ENCODE data around the gene C22orf15. TPM values are rescaled to one million over a fixed set of nuclear protein-coding genes. Genes with fewer than 3 reads are reported as not detected.
"Not testable (repeated sequence)": the region's sequence is repeated elsewhere in the genome, so short reads cannot be mapped to it uniquely, and the experiment has no call there.

Gene C22orf15
- total RNA-seq = not detected
- long read RNA-seq = 0 reads

- DNase-seq (ENCODE audit: low spot score) = no peak
Measured at GRCh38 chr22:23762842-23763578, at the start of gene C22orf15. C22orf15 (plus strand) TSS chr22:23762990; CDS start chr22:23763307, 317 bp downstream.

- peak; percentile 62 for DNase-seq (ENCODE audit: low spot score)
Measured at GRCh38 chr22:23713696-23714595, 48.8 kb upstream of the C22orf15 start.

- DNase-seq (ENCODE audit: low spot score) = peak; percentile 87
Measured at GRCh38 chr22:23714596-23715578, 47.9 kb upstream of the C22orf15 start.

GRCh38 chr22:23715806-23716375 lies 46.9 kb upstream of the C22orf15 start:
- DNase-seq (ENCODE audit: low spot score) = peak; percentile 77

DNA sequence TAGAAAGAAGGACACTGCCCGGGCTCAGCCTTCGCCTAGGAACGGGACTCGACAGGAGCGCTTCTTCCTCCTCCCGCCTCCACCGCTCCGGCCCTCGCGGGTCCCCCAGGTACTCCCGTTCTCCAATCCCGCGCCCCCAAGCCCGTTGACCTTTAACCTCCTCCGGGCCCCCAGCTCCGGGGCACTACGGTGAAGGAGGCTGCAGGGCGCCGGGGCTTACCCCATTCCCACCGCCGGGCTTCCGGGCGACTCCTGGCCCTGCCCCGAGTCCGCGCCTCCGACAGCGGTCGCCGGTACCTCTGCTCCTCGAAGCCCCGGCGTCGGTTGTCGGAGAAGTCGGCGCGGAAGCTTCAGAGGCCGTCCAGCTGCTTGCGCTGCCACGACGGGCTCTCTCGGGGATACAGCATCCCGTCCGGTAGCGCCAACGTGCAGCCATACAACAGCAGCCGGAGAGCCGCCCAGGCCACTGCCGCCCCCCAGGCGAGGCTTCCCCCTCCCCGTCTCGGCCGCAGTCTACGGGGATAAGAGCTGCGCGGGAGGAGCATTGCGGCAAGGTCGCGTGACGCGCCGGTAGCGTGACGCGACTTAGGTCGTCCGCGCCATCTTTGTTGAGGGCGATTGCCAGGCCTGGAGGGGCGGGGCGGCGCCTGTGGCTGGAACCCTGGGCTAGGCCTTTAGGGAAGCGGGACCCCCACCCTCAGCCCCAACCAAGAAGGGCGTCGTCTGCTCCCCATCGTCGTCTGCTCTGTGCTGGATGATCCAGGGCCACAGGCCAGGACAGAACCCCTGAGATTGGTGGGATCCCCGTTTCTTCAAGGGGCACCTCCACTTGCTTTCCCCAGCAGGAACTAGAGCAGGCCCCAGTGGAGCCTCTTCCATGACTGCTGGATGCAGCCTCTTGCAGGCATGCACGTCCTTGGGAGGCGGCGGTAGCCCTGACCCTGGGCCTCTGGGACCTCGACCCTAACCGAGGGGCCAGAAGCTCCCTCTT lies 45.7 kb upstream of the C22orf15 start:
- DNase-seq (ENCODE audit: low spot score) = peak; percentile 95

GRCh38 chr22:23718371-23719165 lies 44.2 kb upstream of the C22orf15 start:
- DNase-seq (ENCODE audit: low spot score) = peak; percentile 76

DNA sequence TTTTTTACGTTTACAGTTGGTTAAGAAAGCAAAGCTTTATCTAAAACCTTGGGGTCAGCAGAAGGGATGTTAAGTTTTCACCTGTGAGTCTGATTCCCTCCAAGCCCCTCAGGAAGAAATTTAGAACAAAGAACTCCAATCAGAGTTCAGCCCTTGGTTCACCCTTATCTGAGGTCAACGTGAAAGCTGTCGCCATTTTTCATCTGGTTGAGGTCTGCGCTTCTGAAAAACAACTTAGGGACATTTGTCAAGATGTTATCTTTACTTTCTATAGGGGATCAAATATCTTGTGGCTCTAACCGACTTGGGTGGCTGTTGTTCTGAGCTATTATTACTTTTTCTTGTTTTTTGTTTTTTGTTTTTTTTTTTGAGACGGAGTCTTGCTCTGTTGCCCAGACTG lies 41.9 kb upstream of the C22orf15 start:
- no peak for DNase-seq (ENCODE audit: low spot score)

- DNase-seq (ENCODE audit: low spot score) = peak; percentile 14
Measured at GRCh38 chr22:23722160-23722559, 40.6 kb upstream of the C22orf15 start.

DNA sequence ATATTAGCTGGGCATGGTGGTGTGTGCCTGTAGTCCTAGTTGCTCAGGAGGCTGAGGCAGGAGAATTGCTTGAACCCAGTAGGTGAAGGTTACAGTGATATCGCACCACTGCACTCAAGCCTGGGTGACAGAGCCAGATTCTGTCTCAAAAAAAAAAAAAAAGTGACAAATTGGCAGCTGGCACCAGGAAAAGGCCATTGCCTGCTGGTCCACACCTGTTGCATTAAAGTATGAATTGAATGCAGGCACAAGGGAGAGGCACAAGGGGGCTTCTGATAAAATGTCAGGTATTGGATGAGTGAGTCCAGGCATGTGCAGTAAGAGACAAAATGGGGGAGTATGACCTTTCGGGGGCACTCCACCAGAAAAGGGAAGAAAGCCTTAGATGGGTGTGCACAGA lies 40.1 kb upstream of the C22orf15 start:
- DNase-seq (ENCODE audit: low spot score) = no peak

- DNase-seq (ENCODE audit: low spot score) = not testable (repeated sequence)
Measured at GRCh38 chr22:23728108-23728507, 34.7 kb upstream of the C22orf15 start.

GRCh38 chr22:23737696-23738095 lies 25.1 kb upstream of the C22orf15 start:
- DNase-seq (ENCODE audit: low spot score) = no peak

GRCh38 chr22:23742505-23743264 lies 20.1 kb upstream of the C22orf15 start:
- DNase-seq (ENCODE audit: low spot score) = no peak

DNA sequence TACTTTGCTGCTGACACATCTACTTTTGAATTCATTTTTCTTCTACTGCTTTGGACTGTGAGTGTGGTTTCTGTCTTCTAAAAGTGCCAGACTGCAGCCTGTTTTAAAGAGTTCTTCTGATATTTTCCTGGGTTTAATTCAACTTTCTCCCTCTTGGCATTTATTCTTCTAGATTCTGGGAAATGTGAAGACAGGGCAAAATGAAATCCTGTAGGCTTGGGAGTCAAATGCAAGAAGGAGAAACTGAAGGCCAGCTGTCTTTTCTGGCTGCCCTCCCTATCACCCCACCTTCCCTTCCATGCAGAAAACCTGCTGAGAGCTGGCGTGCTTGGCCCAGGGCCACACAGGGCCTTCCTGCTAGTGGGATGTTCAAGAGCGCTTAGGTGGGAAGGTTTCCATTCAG lies 19.5 kb upstream of the C22orf15 start:
- DNase-seq (ENCODE audit: low spot score) = no peak

- no peak for DNase-seq (ENCODE audit: low spot score)
Measured at GRCh38 chr22:23744001-23744400, 18.8 kb upstream of the C22orf15 start.

- no peak for DNase-seq (ENCODE audit: low spot score)
Measured at GRCh38 chr22:23744485-23744884, 18.3 kb upstream of the C22orf15 start.

DNA sequence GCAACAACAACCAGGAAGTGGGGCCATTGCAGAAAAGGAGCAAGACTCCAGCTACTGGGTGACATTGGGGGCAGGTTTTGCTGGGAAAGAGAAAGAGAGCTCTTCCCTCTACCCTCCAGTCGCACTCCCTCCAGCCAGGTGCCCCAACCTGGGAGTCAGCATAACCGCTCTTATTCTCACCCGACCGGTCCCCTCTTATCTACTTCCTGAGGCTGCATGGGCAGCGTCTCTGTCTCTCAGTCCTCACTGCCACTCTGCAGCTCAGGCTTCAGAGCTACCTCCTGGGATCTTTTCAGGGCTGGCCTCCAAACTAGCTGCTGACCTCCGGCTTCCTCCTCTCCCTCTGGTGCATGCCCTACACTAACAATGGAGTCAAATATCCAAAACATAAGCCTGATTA lies 17.0 kb upstream of the C22orf15 start:
- no peak for DNase-seq (ENCODE audit: low spot score)

GRCh38 chr22:23749841-23750301 lies 12.9 kb upstream of the C22orf15 start:
- no peak for DNase-seq (ENCODE audit: low spot score)

GRCh38 chr22:23750367-23750713 lies 12.4 kb upstream of the C22orf15 start:
- no peak for DNase-seq (ENCODE audit: low spot score)

Measured in mesenteric fat pad (tissue), 1 donor.